Measurements from ENCODE around the gene PKD1.
"Not testable (repeated sequence)": the region's sequence is repeated elsewhere in the genome, so short reads cannot be mapped to it uniquely, and the experiment has no call there.

PKD1 gene

DNA sequence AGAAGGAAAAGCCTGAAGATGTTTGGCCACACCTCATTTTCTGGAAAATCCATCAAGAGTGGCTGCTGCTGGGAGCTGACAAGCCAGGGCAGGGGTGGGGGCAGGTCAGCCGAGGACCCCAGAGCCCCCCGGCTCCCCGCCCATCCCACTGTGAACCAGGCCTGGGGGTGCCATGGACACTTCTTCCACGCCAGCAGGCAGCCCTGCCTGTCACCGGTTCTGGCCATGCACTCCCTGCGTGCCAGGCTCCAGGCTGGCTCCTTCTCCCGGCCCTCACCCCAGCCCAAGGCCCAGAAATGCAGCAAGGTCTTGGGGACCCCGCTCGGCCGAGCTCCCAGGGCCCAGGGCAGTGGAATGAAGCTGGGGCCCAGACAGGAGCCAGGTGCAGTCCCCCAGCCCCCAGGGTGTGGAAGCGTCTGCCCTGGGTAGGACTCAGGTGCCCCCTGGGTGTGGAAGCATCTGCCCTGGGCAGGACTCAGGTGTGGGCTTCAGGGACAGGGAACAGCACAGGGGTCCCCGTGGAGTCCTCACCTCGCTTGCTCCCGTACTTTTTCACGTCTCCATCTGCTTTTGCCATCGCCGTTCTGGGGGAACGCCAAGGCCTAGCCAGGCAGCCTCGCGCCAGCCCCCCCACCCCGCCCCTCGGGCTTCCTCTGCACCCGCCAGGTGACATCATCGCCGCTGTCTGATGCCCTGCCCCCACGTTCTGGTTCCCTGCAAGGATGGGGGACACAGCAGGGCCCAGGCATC lies 12.6 kb downstream of the PKD1 start:
- H3K36me3 ChIP-seq (ENCODE audit: insufficient read depth, low read length); H3K9me3 ChIP-seq (ENCODE audit: low read depth, low read length); H3K4me3 ChIP-seq; DNase-seq (ENCODE audit: low read depth, low spot score); H3K9ac ChIP-seq (ENCODE audit: insufficient read length); H3K27ac ChIP-seq: not testable (repeated sequence)

- no peak for DNase-seq (ENCODE audit: low read depth, low spot score)
- TF ChIP-seq POLR2AphosphoS5 (IDR thresholded peaks at IDR 0.05; ENCODE audit: borderline replicate concordance, low read depth, low read length), result no peak
- TF ChIP-seq EZH2 (IDR thresholded peaks at IDR 0.05), result no peak
- no peak for TF ChIP-seq FOXP2 (optimal IDR thresholded peaks at IDR 0.05; ENCODE audit: control extremely low read depth, extremely low read length, insufficient read depth)
- H3K4me3 ChIP-seq, result no peak overlapping the region
- H3K36me3 ChIP-seq (ENCODE audit: insufficient read depth, low read length), result no peaks in the 10 kb centered on the region
- H3K27ac ChIP-seq, result no peak overlapping the region
- H3K9ac ChIP-seq (ENCODE audit: insufficient read length), result no peak overlapping the region
- H3K9me3 ChIP-seq (ENCODE audit: low read depth, low read length), result no peaks in the 10 kb centered on the region
Observed at GRCh38 chr16:2122429-2122828, 13.3 kb downstream of the PKD1 start.

GRCh38 chr16:2121853-2122252 lies 13.8 kb downstream of the PKD1 start:
- no peak for DNase-seq (ENCODE audit: low read depth, low spot score)
- no peaks in the 10 kb centered on the region for H3K36me3 ChIP-seq (ENCODE audit: insufficient read depth, low read length)
- no peak for TF ChIP-seq POLR2AphosphoS5 (IDR thresholded peaks at IDR 0.05; ENCODE audit: borderline replicate concordance, low read depth, low read length)
- TF ChIP-seq EZH2 (IDR thresholded peaks at IDR 0.05), result no peak
- no peak for TF ChIP-seq FOXP2 (optimal IDR thresholded peaks at IDR 0.05; ENCODE audit: control extremely low read depth, extremely low read length, insufficient read depth)
- no peak overlapping the region for H3K4me3 ChIP-seq
- no peak overlapping the region for H3K27ac ChIP-seq
- H3K9me3 ChIP-seq (ENCODE audit: low read depth, low read length), result no peaks in the 10 kb centered on the region
- H3K9ac ChIP-seq (ENCODE audit: insufficient read length), result no peak overlapping the region

DNA sequence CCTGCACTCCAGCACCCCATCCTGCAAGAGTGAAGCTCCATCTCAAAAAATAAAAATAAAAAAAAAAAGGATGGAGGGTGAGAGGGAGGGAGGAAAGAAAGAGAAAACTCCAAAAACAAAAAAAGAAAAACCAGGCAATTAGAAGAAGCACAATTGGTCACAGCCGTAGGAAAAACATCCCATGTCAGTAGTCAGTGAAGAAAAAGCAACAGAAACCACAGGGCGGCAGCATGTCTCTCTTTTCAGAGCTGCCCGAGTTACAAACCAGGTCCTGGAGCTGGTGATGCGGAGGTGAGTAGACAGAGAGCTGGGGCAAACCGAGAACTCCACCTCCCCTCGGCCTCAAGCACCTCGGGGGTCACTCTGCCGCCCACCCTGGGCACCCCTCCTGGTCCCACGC lies 14.4 kb downstream of the PKD1 start:
- not testable (repeated sequence) for DNase-seq (ENCODE audit: low read depth, low spot score); H3K9me3 ChIP-seq (ENCODE audit: low read depth, low read length); H3K9ac ChIP-seq (ENCODE audit: insufficient read length); H3K27ac ChIP-seq; H3K36me3 ChIP-seq (ENCODE audit: insufficient read depth, low read length); H3K4me3 ChIP-seq

DNA sequence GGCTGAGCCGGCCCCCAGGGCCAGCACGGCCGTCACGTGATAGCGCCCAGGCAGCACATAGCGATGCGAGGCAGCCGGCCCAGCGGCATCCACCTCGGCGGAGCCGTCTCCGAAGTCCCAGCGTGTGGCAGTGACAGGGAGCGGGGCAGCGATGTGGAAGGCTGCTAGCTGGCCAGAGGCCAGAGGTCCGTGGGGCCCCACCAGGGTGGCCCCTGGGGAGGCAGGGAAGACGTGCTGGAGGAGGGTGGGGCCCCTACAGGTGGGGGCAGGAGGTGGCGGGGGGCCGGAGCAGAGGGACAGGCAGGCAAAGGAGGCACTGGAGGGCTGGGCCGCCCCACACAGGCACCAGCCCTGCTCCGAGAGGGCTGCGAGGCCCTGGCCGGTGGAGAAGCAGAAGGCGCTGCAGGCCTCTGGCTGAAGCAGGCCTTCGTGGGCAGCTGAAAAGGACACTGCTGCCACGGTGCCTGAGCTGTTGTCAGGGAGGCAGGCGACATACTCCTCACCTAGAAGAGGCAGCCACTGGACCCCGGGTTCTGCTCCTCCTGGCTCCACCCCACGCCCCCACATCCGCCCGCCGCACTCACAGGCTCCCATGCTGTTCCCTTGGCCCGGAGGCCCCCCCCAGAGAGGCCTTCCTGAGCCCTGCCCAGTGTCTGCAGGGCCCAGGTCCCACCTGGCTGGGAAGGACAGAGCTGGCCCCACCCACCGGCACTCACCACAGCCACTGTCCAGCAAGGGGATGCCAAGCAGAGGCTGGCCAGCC lies 17.6 kb downstream of the PKD1 start:
- H3K9ac ChIP-seq (ENCODE audit: insufficient read length); DNase-seq (ENCODE audit: low read depth, low spot score); H3K9me3 ChIP-seq (ENCODE audit: low read depth, low read length); H3K36me3 ChIP-seq (ENCODE audit: insufficient read depth, low read length); H3K4me3 ChIP-seq; H3K27ac ChIP-seq: not testable (repeated sequence)

DNA sequence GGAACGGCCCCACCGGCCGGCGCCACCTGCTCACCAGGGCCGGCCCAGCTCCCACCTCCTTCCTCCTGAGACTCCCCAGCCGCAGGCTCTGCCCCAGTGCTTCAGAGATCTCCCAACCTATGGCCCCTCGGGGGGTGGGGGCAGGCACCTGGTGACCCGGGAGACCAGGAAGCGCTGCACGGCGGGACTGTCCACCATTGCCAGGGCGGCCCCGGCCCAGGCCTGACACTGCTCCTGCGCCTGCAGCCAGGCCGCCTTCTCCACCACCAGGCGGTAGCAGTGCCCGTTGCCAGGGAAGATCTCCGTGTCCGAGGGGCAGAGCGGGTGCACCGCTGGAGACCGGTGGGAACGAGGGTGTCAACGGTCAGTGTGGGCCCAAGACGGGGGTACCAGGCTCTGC lies 18.4 kb downstream of the PKD1 start:
- not testable (repeated sequence) for H3K9me3 ChIP-seq (ENCODE audit: low read depth, low read length); H3K9ac ChIP-seq (ENCODE audit: insufficient read length); H3K27ac ChIP-seq; H3K4me3 ChIP-seq; H3K36me3 ChIP-seq (ENCODE audit: insufficient read depth, low read length); DNase-seq (ENCODE audit: low read depth, low spot score)

- not testable (repeated sequence) for H3K36me3 ChIP-seq (ENCODE audit: insufficient read depth, low read length); DNase-seq (ENCODE audit: low read depth, low spot score); H3K4me3 ChIP-seq; H3K27ac ChIP-seq; H3K9me3 ChIP-seq (ENCODE audit: low read depth, low read length); H3K9ac ChIP-seq (ENCODE audit: insufficient read length)
Observed at GRCh38 chr16:2116428-2116827, 19.3 kb downstream of the PKD1 start.

DNA sequence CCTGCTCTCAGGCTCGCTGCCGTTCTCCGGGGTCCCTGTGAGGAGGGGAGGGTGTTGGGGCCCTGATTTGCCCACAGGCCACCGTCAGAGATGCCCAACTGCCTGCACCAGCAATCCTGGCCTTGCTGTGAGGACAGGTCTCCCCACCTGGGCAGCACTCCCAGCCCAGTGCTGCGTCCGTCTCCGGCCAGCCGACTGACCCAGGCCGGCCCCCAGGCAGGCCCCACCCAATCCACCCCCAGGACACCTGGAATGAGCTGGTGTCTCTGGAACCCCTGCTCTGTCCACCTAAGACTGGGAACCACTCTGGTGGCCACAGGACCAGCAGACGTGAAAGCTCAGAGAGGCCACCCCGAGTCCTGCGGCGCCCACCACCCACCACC lies 20.1 kb downstream of the PKD1 start:
- TF ChIP-seq POLR2AphosphoS5 (IDR thresholded peaks at IDR 0.05; ENCODE audit: borderline replicate concordance, low read depth, low read length), result no peak
- no peak for TF ChIP-seq EZH2 (IDR thresholded peaks at IDR 0.05)
- TF ChIP-seq FOXP2 (optimal IDR thresholded peaks at IDR 0.05; ENCODE audit: control extremely low read depth, extremely low read length, insufficient read depth), result no peak
- no peak overlapping the region for H3K27ac ChIP-seq
- no peak for DNase-seq (ENCODE audit: low read depth, low spot score)
- no peak overlapping the region for H3K9ac ChIP-seq (ENCODE audit: insufficient read length)
- no peaks in the 10 kb centered on the region; the same call in 1 of the 2 replicates for H3K36me3 ChIP-seq (ENCODE audit: insufficient read depth, low read length)
- H3K4me3 ChIP-seq, result no peak overlapping the region
- no peaks in the 10 kb centered on the region for H3K9me3 ChIP-seq (ENCODE audit: low read depth, low read length)

DNA sequence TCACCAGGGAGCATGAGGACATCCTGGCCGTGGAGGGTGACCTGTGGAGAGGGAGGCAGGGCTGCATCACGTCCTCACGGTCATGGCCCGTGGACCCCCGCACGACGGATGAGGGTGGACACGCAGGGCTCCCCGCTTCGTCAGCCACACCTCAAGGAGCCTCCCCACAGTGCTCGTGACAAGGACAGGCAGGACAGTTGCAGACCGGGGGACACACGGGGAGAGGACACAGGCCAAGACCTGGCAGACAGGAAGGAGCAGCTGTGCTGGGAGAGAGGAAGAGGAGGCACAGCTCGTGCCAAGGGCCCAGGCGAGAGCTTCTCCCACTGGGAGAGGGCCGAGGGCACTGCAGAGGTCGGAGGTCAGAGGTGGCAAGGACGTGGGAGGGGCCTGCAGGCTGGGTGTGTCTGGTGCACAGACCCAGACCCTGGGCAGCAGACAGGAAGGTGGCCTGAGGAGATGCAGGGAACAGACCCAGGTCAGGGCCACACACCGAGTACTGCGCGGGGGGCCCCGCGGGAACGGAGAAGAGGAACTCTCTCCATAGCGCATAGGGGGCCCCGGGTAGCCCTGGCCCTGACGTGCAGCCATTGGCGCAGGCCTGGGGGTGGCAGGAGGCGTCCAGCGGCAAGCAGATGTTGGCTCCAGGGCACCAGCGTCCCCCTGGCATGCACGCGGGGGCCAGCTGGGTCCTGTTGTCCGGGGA lies 20.7 kb downstream of the PKD1 start:
- H3K36me3 ChIP-seq (ENCODE audit: insufficient read depth, low read length); H3K4me3 ChIP-seq; H3K27ac ChIP-seq; H3K9ac ChIP-seq (ENCODE audit: insufficient read length); DNase-seq (ENCODE audit: low read depth, low spot score); H3K9me3 ChIP-seq (ENCODE audit: low read depth, low read length): not testable (repeated sequence)

DNA sequence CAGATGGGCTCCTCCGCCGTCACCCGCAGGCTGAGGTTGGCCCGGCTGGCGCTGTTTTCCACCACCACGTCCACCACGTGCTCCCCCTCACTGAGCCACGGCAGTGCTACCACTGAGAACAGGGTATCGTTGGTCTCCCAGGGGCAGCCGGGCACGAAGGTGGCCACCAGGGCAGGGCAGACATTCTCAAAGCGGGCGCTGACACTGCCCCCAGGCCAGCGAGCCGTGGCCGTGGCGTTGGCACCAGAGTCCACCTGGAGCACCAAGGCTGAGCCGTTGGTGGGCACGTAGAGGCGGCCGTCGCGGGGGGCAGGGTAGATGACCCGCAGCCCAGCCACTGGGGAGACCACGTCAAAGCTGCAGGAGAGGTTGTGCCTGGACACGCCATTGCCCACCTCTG lies 21.5 kb downstream of the PKD1 start:
- not testable (repeated sequence) for H3K9me3 ChIP-seq (ENCODE audit: low read depth, low read length); H3K36me3 ChIP-seq (ENCODE audit: insufficient read depth, low read length); H3K27ac ChIP-seq

GRCh38 chr16:2112539-2113106 lies 23.1 kb downstream of the PKD1 start:
- not testable (repeated sequence) for H3K36me3 ChIP-seq (ENCODE audit: insufficient read depth, low read length); H3K4me3 ChIP-seq; DNase-seq (ENCODE audit: low read depth, low spot score); H3K27ac ChIP-seq; H3K9me3 ChIP-seq (ENCODE audit: low read depth, low read length); H3K9ac ChIP-seq (ENCODE audit: insufficient read length)

More for the DNA sequence above, 21.5 kb downstream of the PKD1 start:
- DNase-seq (ENCODE audit: low read depth, low spot score); H3K4me3 ChIP-seq; H3K9ac ChIP-seq (ENCODE audit: insufficient read length): not testable (repeated sequence)

DNA sequence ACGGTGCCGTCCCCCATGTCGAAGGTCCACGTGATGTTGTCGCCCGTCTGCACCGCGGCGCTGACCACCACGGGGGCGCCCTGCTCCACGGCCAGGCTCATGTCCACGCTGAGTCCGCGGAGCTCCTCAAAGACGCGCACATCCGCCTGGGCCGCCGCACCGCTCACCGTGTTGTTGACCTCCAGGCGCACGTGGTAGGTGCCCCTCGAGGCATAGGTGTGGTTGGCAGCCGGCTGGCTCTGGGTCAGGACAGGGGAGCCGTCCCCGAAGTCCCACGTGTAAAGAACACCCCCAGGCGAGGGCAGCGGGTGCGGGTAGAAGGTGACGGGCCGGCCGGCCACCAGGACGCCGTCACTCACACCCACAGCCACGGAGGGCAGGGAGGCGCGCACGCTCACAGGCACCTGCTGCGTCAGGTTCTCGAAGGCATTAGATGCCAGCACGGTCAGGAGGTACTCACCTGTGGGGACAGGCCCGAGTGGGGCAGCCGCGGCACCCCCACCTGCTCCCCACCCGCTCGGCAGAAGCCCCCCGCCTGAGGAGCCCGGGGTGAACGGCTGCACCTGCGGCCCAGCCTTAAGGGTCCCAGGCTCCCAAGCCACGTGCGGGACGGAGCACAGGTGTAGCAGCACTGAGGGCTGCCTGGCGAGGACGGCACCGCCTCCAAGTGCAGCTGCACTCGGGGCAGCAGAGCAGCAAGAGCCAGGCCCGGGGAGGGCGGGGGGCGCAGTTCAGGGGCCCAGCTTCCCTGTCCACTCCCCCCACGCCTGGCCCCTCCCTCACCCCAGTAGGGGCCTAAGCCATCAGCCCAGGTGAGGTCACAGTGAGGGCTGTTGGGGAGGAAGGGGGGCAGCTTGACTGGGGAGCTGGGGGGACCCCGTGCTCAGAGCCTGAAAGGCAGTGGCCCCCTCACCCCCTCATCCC lies 24.0 kb downstream of the PKD1 start:
- H3K9me3 ChIP-seq (ENCODE audit: low read depth, low read length); H3K36me3 ChIP-seq (ENCODE audit: insufficient read depth, low read length); H3K9ac ChIP-seq (ENCODE audit: insufficient read length); H3K27ac ChIP-seq; H3K4me3 ChIP-seq; DNase-seq (ENCODE audit: low read depth, low spot score): not testable (repeated sequence)
